Skeletal muscle satellite cell (primary cell): ENCODE measurements around the gene SLC51B.

Experiments
- H3K27me3 ChIP-seq: 2 replicates; pipeline ENCODE4 v1.7.0; 2013; ENCODE audit warnings: low read length; ENCODE audit not compliant: control insufficient read depth, insufficient read depth
- H3K36me3 ChIP-seq: 2 replicates; pipeline ENCODE4 v1.7.0; 2013; ENCODE audit warnings: mild to moderate bottlenecking, control low read depth, low read length; ENCODE audit not compliant: insufficient read depth
- H3K4me1 ChIP-seq: 2 replicates; pipeline ENCODE4 v1.7.0; 2013; ENCODE audit warnings: low read length; ENCODE audit not compliant: control insufficient read depth, insufficient read depth
- H3K4me2 ChIP-seq: 2 replicates; pipeline ENCODE4 v1.7.0; 2013; ENCODE audit warnings: mild to moderate bottlenecking, low read length
- H3K4me3 ChIP-seq: 2 replicates; pipeline ENCODE4 v1.7.0; 2013; ENCODE audit warnings: low read length
- H3K9ac ChIP-seq: 2 replicates; pipeline ENCODE4 v1.7.0; 2013; ENCODE audit warnings: mild to moderate bottlenecking, low read depth, low read length, moderate library complexity
- H3K9me3 ChIP-seq: replicated peaks from 2 replicates; pipeline ENCODE4 v1.7.0; 2013; ENCODE audit warnings: mild to moderate bottlenecking, control low read depth, low read length

Gene SLC51B

DNA sequence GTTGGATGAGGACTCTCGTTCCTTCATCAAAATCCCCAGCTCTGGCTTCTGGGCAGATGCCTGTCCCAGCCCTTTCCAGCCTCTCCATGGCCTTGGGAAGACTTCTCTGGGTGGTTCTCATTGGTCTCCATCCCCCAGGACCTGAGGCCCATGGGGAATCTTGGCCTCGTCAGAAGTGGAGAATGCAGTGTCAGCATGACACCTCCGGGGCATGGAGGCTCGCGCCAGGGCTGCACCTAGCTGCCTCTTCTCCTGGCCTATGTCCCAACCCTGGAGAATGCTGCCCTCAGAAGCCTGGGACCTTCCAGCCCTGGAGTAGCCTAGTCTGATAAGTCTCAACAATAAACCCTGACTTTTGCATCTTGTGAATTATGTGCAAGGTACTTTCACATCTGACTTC is 34.4 kb downstream of the SLC51B start:
- H3K9ac ChIP-seq = no peak overlapping the region
- no peaks in the 10 kb centered on the region for H3K36me3 ChIP-seq
- no peaks in the 10 kb centered on the region for H3K4me1 ChIP-seq
- no peak overlapping the region for H3K4me3 ChIP-seq
- no peaks in the 10 kb centered on the region for H3K9me3 ChIP-seq
- no peak overlapping the region for H3K4me2 ChIP-seq
- H3K27me3 ChIP-seq = peaks cover 61% of the 10 kb centered on the region

DNA sequence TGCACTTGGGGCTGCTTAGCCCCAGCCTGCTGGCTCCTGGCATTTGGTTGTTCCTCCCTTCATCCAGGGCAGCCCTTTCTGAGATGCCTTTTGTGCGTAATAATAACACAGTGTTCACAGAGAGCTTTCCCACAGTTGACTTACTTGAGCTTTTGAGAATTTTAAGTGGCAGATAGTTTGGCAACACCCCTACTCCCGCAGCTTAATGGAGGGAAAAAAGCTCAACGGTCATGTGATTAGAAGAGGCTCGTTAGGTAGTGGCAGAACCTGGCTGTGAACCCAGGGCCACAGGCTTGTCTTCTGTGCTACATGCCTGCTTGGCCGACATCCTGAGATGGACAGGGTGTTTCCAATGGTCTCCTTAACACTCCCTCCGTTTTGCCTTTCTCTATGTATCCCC is 36.1 kb downstream of the SLC51B start:
- no peaks in the 10 kb centered on the region for H3K36me3 ChIP-seq
- H3K4me1 ChIP-seq = no peaks in the 10 kb centered on the region
- no peak overlapping the region for H3K4me2 ChIP-seq
- no peaks in the 10 kb centered on the region for H3K9me3 ChIP-seq
- H3K4me3 ChIP-seq = no peak overlapping the region
- H3K27me3 ChIP-seq = peaks cover 69% of the 10 kb centered on the region
- no peak overlapping the region for H3K9ac ChIP-seq

DNA sequence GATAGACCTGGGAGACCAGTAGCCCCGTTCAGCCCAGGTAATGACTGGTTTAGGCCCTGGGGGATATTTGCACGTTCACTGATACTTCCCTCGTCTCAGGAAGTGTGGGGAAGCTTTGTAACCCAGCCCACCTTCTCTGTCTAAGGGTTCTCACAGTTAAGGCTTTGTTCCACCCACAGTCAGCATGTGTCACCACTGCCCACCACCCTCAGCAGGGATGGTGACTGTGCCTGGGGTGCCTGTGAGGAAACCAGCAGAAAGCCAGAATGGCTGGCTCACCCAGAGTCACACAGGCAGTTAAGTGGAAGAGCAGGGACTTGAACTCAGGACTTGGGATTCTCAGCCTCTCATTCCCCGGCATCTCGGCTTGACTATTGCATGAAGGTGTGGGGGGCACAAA is 36.6 kb downstream of the SLC51B start:
- no peak overlapping the region for H3K4me3 ChIP-seq
- no peaks in the 10 kb centered on the region for H3K36me3 ChIP-seq
- no peaks in the 10 kb centered on the region for H3K9me3 ChIP-seq
- H3K27me3 ChIP-seq = peaks cover 69% of the 10 kb centered on the region
- no peaks in the 10 kb centered on the region for H3K4me1 ChIP-seq
- H3K4me2 ChIP-seq = no peak overlapping the region
- H3K9ac ChIP-seq = no peak overlapping the region

DNA sequence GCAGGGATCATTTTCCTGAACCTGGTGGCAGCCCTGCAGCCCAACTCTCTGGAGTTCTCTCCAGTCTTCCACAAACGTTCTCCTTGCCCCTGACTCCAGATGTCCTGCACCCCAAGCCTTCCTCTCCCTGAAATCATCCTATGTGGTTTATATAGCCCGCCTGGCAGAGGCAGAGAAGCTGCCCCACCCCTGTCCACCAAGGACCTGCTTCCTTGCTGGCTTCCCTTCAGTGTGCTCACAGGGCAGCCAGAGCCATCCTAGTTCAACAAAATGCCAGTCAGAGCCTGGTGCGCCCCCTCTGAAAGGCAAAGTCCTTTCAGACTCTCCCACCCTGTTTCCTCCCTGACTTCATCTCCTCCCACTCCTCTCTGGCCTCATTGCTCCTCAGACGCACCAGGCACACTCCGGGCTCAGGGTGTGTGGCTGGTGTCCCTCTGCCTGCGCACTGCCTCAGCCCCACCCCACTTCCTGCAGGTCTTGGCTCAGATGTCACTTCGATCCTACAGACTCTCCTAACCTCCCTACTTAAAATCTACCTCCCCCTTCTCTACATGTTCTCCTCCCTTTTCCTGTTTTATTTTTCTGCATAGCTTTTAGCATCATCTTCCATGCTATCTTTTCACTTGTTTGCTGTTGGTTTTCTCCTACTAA is 37.2 kb downstream of the SLC51B start:
- Histone ChIP-seq H3K36me3 (no peaks in the 10 kb centered on the region), H3K27me3 (peaks cover 69% of the 10 kb centered on the region), H3K9me3 (no peaks in the 10 kb centered on the region), H3K4me1 (no peaks in the 10 kb centered on the region), H3K4me3 (no peak overlapping the region), H3K4me2 (no peak overlapping the region), H3K9ac (no peak overlapping the region)

DNA sequence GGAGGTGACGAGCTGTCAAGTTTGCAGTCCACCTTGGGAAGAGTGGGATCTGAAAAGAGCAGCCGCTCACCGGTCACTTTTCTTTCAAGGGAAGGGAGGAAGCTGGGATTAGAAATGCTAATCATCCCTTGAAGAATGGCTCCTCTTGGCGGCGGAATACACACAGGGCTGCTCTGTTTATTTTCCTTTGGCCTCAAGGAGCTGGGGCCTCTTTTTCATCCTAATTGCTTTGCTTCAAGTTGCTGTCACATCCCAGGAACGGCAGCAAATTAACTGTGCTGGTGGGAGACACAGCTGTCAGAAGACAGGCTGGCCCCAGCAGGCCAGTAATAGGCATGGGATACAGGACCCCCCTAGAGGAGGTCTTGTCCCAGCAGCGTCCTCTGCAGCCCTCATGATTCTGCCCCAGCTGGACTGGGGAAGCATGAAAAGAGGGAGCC is 38.1 kb downstream of the SLC51B start:
- no peak overlapping the region for H3K9ac ChIP-seq
- H3K4me2 ChIP-seq = no peak overlapping the region
- no peak overlapping the region for H3K4me3 ChIP-seq
- H3K9me3 ChIP-seq = no peaks in the 10 kb centered on the region
- H3K27me3 ChIP-seq = peaks cover 62% of the 10 kb centered on the region
- H3K36me3 ChIP-seq = no peaks in the 10 kb centered on the region
- H3K4me1 ChIP-seq = peaks cover 5% of the 10 kb centered on the region

DNA sequence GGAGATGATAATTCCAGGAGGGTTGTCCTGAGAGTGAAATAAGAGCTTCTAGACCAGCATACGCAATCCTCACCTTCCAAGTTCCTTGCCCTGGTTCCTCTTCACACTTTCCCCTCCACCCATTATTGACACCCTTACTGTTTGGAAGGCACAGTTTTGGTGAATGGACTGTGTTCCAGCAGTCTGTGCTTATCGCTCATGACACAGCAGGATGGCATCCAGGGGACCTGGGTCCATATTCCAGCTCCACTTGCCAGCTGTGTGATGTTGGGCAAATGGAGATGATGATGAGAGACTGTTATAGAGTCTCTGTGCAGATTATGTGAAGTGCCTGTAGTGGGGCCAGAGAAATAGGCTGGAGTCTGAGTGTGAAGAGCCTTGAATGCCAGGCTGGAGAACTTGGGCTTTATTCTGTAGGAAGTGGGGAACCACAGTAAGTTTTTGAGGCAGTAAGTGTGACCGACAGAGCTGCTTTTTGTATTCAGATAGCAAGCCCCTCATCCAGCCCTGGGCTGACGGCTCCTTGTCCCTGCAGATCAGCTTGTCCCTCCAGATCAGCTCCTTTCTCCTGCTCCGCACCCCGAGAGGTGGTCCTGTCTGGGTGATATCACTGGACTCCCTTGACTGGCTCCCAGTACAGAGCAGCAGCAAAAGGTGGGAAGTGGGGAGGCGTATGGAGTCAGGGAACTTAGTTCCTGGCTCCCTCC is 39.5 kb downstream of the SLC51B start:
- Histone ChIP-seq H3K4me2 (no peak overlapping the region), H3K9me3 (no peaks in the 10 kb centered on the region), H3K4me1 (peaks cover 7% of the 10 kb centered on the region), H3K9ac (no peak overlapping the region), H3K36me3 (no peaks in the 10 kb centered on the region), H3K4me3 (no peak overlapping the region), H3K27me3 (peaks cover 49% of the 10 kb centered on the region)

DNA sequence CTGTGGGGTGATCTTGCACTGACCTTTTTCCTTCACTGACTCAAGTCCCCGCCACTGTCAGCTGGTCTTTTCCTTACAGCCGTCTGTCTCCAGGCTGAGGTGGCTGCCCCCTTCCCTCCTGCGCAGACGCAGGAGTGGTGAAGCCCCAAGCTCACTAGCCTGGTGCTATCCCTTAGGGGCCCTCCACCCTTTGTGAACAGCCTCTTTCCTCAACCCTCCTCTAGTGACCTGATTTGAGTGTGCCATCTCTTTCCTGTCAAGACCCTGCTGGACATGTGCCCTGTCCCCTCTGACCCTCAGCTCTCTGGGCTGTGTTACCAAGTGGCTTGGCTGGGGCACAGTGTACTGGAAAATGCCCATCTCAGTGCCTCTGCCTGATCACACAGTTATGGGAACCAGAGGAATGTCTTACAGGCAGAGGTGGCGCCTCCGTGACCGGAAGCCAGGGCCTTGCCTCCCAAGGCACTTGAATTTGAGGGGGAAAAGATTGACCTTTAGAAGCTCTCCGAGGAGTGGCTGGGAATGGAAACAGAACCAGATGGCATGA is 40.1 kb downstream of the SLC51B start:
- Histone ChIP-seq H3K27me3 (peaks cover 46% of the 10 kb centered on the region), H3K4me2 (no peak overlapping the region), H3K4me1 (peaks cover 7% of the 10 kb centered on the region)

DNA sequence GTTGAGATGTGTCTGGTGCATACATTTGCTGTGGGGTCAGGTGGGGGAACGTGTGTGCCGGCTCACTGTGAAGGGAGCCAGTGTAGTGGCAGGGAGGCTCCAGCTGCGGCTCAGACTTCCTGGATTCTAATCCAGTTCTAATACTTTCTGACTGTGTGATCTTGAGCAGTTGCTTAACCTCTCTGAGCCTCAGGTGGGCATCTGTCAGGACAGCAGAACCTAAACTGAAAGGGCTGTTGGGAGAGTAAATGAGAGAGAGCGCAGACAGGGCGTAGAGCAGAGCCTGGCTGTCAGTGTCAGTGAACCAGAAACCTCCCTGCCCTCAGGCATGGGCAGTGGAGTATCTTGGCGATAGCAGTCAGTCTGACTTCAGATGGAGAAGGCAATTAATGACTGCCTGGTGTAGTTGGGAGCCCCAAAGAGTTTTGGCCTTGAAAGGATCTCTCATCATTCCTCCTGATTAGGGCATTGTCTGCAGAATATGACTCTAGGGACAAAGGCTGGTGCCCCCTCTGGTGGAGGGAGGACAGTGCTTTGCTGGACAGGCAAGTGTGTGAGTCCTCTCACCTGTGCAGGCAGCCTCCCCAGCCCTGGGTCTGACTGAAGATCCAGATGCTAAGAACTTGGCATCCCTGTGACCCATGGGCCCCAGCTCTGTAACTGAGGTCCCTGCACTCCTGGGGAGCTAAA is 40.9 kb downstream of the SLC51B start:
- Histone ChIP-seq H3K4me3 (no peak overlapping the region), H3K9me3 (no peaks in the 10 kb centered on the region), H3K4me1 (peaks cover 7% of the 10 kb centered on the region), H3K27me3 (peaks cover 40% of the 10 kb centered on the region), H3K9ac (no peak overlapping the region), H3K36me3 (no peaks in the 10 kb centered on the region), H3K4me2 (no peak overlapping the region)

More for the DNA sequence above, 40.1 kb downstream of the SLC51B start:
- no peaks in the 10 kb centered on the region for H3K36me3 ChIP-seq
- no peak overlapping the region for H3K4me3 ChIP-seq
- no peaks in the 10 kb centered on the region for H3K9me3 ChIP-seq
- H3K9ac ChIP-seq = no peak overlapping the region

DNA sequence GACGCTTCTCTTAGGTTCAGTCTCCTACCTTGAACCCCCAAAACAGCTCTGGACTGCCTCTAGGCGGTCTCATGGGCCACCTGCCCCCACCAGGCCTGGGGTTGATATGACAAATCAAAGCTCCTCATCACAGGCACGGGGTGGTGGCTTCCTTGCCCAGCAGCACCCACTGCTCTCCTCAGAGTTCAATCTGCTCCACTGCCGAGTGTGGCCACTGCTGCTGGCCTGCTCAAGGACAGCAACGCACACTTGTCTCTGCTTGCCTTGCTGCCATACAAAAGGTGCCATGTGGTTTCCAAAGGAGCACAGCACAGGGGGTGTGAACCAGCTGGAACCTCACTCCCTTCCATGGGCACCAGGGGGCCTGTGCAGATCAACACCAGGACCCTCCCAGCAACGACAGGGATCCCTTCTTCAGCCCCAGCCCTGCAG is 41.5 kb downstream of the SLC51B start:
- H3K4me3 ChIP-seq = no peak overlapping the region
- H3K9me3 ChIP-seq = no peaks in the 10 kb centered on the region
- H3K9ac ChIP-seq = no peak overlapping the region
- H3K4me1 ChIP-seq = peaks cover 7% of the 10 kb centered on the region
- no peak overlapping the region for H3K4me2 ChIP-seq
- H3K36me3 ChIP-seq = no peaks in the 10 kb centered on the region
- peaks cover 35% of the 10 kb centered on the region for H3K27me3 ChIP-seq

DNA sequence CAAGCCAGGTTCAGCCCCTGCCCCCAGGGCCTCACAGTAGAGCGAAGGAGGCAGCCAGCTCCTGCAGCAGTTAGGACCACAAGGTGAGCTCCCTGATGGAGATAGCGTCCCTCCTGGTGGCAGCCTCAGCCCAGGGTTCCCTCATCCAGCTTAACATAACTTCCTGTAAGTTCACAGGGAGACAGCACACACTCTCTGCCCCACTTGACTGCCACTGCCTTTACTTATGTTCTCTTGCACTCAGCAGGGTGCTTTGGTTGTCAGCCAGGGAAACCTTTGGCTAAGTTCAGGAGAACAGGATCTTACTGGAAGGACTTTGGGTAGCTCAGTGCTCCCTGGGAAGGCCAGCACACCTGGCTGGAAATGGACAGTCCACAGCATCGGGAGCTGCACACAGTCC is 42.2 kb downstream of the SLC51B start:
- no peak overlapping the region for H3K4me3 ChIP-seq
- H3K4me2 ChIP-seq = no peak overlapping the region
- H3K9ac ChIP-seq = no peak overlapping the region
- no peaks in the 10 kb centered on the region for H3K9me3 ChIP-seq
- peaks cover 7% of the 10 kb centered on the region for H3K4me1 ChIP-seq
- peaks cover 28% of the 10 kb centered on the region for H3K27me3 ChIP-seq
- H3K36me3 ChIP-seq = no peaks in the 10 kb centered on the region

DNA sequence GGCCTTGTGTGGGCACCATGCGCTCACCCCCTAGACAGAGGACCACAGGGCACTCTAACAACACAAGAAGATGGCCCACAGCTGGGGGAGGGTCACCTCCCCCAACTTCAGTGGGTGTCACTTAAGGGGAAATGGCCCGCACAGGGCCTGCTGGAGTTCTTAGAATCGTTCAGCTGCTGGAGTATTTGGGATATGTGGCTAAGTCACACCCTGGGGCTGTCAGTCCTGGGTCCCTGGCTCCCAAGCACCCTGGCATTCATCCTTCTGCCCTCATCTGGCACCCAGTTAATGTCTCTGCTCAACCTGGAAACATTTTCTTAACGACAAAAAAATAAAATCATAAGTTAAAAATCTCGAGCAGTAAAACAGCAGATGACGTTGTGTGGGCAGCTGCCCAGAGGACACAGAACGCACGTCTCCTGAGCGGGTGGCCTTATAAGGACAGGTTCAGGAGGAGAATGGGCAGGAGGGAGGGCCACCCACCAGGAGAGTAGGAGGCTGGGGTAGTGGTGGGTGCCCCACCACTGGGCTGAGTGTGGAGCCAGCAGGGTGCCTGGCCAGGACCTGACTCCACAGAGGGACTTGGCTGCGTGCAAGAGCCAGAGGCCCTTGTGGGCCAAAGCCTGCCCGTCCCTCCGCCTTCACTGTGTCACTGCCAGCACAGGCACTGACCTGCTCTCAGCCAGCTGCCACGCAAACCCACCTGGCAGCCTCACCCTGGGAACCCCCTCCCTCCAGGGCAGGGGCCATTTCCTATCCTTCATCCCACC is 42.9 kb downstream of the SLC51B start:
- H3K4me1 ChIP-seq = peaks cover 7% of the 10 kb centered on the region
- H3K36me3 ChIP-seq = no peaks in the 10 kb centered on the region
- H3K4me2 ChIP-seq = no peak overlapping the region
- H3K27me3 ChIP-seq = peaks cover 22% of the 10 kb centered on the region
- H3K9ac ChIP-seq = no peak overlapping the region
- H3K9me3 ChIP-seq = no peaks in the 10 kb centered on the region
- H3K4me3 ChIP-seq = no peak overlapping the region
